ENCODE results near the gene IFT122. TPM values are rescaled to one million over a fixed set of nuclear protein-coding genes. Genes with fewer than 3 reads are reported as not detected.

The IFT122 gene
- total RNA-seq, 1 experiment from 2014 or later = 35.5 TPM

DNA sequence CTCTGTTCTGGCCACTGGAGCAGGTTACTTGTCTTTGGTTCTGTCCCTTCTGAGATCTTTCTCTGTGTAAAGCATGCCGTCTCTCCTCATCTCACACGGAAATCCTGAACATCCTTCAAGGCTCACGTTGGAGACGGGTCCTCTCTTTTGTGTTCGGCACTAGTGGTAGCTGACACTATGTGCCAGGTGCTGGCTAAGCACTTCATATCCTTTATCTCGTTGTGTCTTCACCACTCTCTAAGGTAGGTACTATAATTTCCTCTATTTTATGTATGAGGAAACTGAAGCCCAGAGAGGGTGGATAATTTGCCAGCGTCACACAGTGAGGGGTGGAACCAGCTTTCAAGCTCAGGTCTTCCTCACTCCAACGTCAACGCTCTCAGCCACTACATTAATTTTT lies 1.2 kb downstream of the IFT122 start:
- Mint-ChIP-seq H3K4me1 (ENCODE audit: low read depth, unreplicated experiment) (peaks cover 34% of the 10 kb centered on the region), H3K4me3 (ENCODE audit: low read depth, unreplicated experiment) (peak overlapping the region; percentile 95), H3K36me3 (ENCODE audit: insufficient read depth, unreplicated experiment) (peaks cover 47% of the 10 kb centered on the region), H3K27me3 (ENCODE audit: unreplicated experiment) (no peaks in the 10 kb centered on the region), H3K9me3 (ENCODE audit: low read depth, unreplicated experiment) (no peaks in the 10 kb centered on the region), H3K27ac (ENCODE audit: unreplicated experiment) (peak overlapping the region; percentile 89)
- no TSS peak for BruUV-seq (replicated peaks)
- TF ChIP-seq, protein P1, sequence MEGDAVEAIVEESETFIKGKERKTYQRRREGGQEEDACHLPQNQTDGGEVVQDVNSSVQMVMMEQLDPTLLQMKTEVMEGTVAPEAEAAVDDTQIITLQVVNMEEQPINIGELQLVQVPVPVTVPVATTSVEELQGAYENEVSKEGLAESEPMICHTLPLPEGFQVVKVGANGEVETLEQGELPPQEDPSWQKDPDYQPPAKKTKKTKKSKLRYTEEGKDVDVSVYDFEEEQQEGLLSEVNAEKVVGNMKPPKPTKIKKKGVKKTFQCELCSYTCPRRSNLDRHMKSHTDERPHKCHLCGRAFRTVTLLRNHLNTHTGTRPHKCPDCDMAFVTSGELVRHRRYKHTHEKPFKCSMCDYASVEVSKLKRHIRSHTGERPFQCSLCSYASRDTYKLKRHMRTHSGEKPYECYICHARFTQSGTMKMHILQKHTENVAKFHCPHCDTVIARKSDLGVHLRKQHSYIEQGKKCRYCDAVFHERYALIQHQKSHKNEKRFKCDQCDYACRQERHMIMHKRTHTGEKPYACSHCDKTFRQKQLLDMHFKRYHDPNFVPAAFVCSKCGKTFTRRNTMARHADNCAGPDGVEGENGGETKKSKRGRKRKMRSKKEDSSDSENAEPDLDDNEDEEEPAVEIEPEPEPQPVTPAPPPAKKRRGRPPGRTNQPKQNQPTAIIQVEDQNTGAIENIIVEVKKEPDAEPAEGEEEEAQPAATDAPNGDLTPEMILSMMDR (IDR thresholded peaks at IDR 0.05; ENCODE audit: unreplicated experiment) = no peak
- CTCF ChIA-PET = interaction anchor here (0.9 to 2.8 kb wide), 4 partner anchors 12 to 58 kb away, joined by 3 to 18 read pairs (median 4); no protein-coding TSS in a partner anchor
- DNase-seq = no peak
- intact Hi-C loops (cut with micrococcal nuclease; ENCODE audit: unreplicated experiment) = no loop called here

DNA sequence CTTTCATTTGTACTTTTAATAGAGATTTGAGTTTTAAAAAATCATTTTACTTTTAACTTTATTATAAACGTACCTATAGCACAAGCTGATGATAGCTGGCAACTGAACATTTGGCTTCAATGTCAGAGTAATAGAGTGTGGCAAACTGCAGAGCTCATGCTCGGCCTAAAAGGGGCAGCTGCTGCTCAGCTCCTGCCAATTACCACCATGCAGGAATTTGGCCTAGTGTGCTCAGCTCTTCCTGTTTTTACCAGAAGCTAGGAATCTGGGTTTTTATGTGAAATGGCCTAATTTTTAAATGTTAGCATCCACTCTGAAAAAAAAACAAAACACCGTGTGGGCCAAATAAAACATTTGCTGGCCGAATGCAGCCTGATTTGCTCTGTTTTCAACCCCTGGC lies 1.8 kb downstream of the IFT122 start:
- BruUV-seq (replicated peaks) = no TSS peak
- Mint-ChIP-seq H3K9me3 (ENCODE audit: low read depth, unreplicated experiment) (no peaks in the 10 kb centered on the region), H3K27me3 (ENCODE audit: unreplicated experiment) (no peaks in the 10 kb centered on the region), H3K4me1 (ENCODE audit: low read depth, unreplicated experiment) (peaks cover 28% of the 10 kb centered on the region), H3K36me3 (ENCODE audit: insufficient read depth, unreplicated experiment) (peaks cover 42% of the 10 kb centered on the region), H3K27ac (ENCODE audit: unreplicated experiment) (no peak overlapping the region), H3K4me3 (ENCODE audit: low read depth, unreplicated experiment) (peak overlapping the region; percentile 95)
- intact Hi-C loops (cut with micrococcal nuclease; ENCODE audit: unreplicated experiment) = no loop called here
- no peak for DNase-seq
- CTCF ChIA-PET = interaction anchor here (0.9 to 1.4 kb wide), 2 partner anchors 13 to 14 kb away, joined by 3 to 6 read pairs; no protein-coding TSS in a partner anchor
- TF ChIP-seq, protein P1 (IDR thresholded peaks at IDR 0.05; ENCODE audit: unreplicated experiment) = no peak

DNA sequence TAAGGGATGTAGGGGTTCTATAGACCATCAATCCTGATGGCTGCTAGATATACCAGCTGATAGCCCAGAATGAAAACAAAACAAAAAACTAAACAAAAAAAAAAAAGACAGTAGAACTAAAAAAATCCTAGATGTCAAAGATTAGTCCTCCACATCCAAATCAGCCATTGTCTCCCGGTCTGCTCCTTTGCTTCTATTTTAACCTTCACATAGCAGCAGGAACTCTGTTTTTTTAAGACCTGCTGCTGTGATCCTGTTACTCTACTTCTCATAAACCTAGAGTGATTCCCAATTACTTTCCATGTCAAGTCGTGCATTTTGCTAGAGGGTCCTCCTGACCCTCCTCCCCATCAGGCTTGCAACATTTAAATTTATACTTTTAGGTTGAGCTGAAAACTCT lies 2.5 kb downstream of the IFT122 start:
- H3K9me3 Mint-ChIP-seq (ENCODE audit: low read depth, unreplicated experiment) = no peaks in the 10 kb centered on the region
- no peaks in the 10 kb centered on the region for H3K27me3 Mint-ChIP-seq (ENCODE audit: unreplicated experiment)
- peaks cover 39% of the 10 kb centered on the region for H3K36me3 Mint-ChIP-seq (ENCODE audit: insufficient read depth, unreplicated experiment)
- BruUV-seq (replicated peaks) = no TSS peak
- intact Hi-C loops (cut with micrococcal nuclease; ENCODE audit: unreplicated experiment) = no loop called here
- no peak overlapping the region for H3K27ac Mint-ChIP-seq (ENCODE audit: unreplicated experiment)
- no peak for DNase-seq
- CTCF ChIA-PET = no interaction called here
- H3K4me3 Mint-ChIP-seq (ENCODE audit: low read depth, unreplicated experiment) = no peak overlapping the region
- TF ChIP-seq, protein P1 (IDR thresholded peaks at IDR 0.05; ENCODE audit: unreplicated experiment) = no peak
- H3K4me1 Mint-ChIP-seq (ENCODE audit: low read depth, unreplicated experiment) = peaks cover 23% of the 10 kb centered on the region

DNA sequence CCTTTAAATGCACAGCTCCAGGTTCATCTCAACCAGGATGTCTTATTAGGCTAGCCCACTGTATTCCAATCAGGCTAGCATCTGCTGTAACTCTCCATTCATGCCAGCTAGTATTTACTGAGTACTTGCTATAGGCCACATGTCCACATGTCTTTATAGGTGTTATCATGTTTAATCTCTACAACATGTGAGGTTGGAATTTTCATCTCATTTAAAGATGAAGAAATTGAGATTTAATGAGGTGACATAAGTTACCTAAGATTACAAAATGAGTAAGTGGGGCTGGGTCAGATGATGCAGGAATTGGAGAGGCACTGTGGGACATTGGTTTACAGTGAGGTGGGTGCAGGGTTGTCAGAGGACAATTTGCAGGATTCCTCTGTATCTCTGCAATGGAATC lies 2.9 kb downstream of the IFT122 start:
- peaks cover 18% of the 10 kb centered on the region for H3K4me1 Mint-ChIP-seq (ENCODE audit: low read depth, unreplicated experiment)
- no TSS peak for BruUV-seq (replicated peaks)
- CTCF ChIA-PET = no interaction called here
- H3K4me3 Mint-ChIP-seq (ENCODE audit: low read depth, unreplicated experiment) = no peak overlapping the region
- intact Hi-C loops (cut with micrococcal nuclease; ENCODE audit: unreplicated experiment) = no loop called here
- DNase-seq = no peak
- TF ChIP-seq, protein P1 (IDR thresholded peaks at IDR 0.05; ENCODE audit: unreplicated experiment) = no peak
- no peak overlapping the region for H3K27ac Mint-ChIP-seq (ENCODE audit: unreplicated experiment)
- no peaks in the 10 kb centered on the region for H3K27me3 Mint-ChIP-seq (ENCODE audit: unreplicated experiment)
- H3K36me3 Mint-ChIP-seq (ENCODE audit: insufficient read depth, unreplicated experiment) = peaks cover 35% of the 10 kb centered on the region
- H3K9me3 Mint-ChIP-seq (ENCODE audit: low read depth, unreplicated experiment) = no peaks in the 10 kb centered on the region

Measured in Calu3 (cell line).